Measurements from ENCODE around the gene INTS11. TPM values are rescaled to one million over a fixed set of nuclear protein-coding genes. Genes with fewer than 3 reads are reported as not detected.

The INTS11 gene
- total and polyA plus RNA-seq, 2 of the 8 experiments (the other 6 are each of a cell fraction or from before 2014, with no cell fraction given): 113 to 243 TPM

GRCh38 chr1:1345384-1345783 lies 20.9 kb upstream of the INTS11 start:
- Histone ChIP-seq H3K23ac (ENCODE audit: insufficient read length) (no peak overlapping the region), H2BK15ac (ENCODE audit: low read length) (no peak overlapping the region), H3K14ac (ENCODE audit: insufficient read length) (no peak overlapping the region), H2BK12ac (ENCODE audit: low read depth, low read length) (no peak overlapping the region), H3K27me3 (replicated peaks in 1 of 4; ENCODE audit: control insufficient read depth in 3 of 4, extremely low read depth in 1 of 4, insufficient read depth in 3 of 4, low read length in 3 of 4) (no peaks in the 10 kb centered on the region; a peak in 1 of 7 replicates), H2AK5ac (ENCODE audit: low read depth, low read length) (no peak overlapping the region), H3K4me1 (replicated peaks in 1 of 4; ENCODE audit: control insufficient read depth in 3 of 4, insufficient read depth in 4 of 4, low read length in 3 of 4) (peaks cover 0 to 16% (median 9%) of the 10 kb centered on the region in 4 experiments; a peak in 5 of 7 replicates), H3K79me1 (ENCODE audit: low read depth, low read length) (peaks cover 27% of the 10 kb centered on the region), H2BK120ac (replicated peaks; ENCODE audit: low read depth, low read length) (no peak overlapping the region), H2AFZ (ENCODE audit: low read length) (no peak overlapping the region), H3K18ac (ENCODE audit: extremely low read depth, low read length) (no peak overlapping the region), H3K36me3 (ENCODE audit: control insufficient read depth in 2 of 4, insufficient read depth in 4 of 4, low read length in 3 of 4) (peaks cover 2 to 16% (median 9%) of the 10 kb centered on the region in 4 experiments; a peak in 6 of 8 replicates), H3K56ac (replicated peaks; ENCODE audit: insufficient read length, low read depth, low read length) (no peak overlapping the region), H3K4me2 (ENCODE audit: insufficient read depth in 1 of 2, low read depth in 2 of 2, low read length in 2 of 2) (no peak overlapping the region), H2BK5ac (ENCODE audit: low read depth, low read length) (no peak overlapping the region), H3K9ac (replicated peaks in 1 of 4; ENCODE audit: extremely low read depth in 1 of 4, low read depth in 3 of 4, low read length in 3 of 4) (no peak overlapping the region), H3K4me3 (ENCODE audit: extremely low read depth in 1 of 4, insufficient read depth in 2 of 4, low read depth in 3 of 4, low read length in 4 of 4) (no peak overlapping the region), H2BK20ac (ENCODE audit: low read length) (no peak overlapping the region), H4K5ac (ENCODE audit: insufficient read length, low read depth, low read length) (no peak overlapping the region), H3K27ac (ENCODE audit: low read depth, low read length) (no peak overlapping the region), H4K20me1 (replicated peaks in 1 of 2; ENCODE audit: control insufficient read depth in 1 of 2, insufficient read depth in 2 of 2, low read length in 2 of 2) (peaks cover 20 to 46% of the 10 kb centered on the region in 2 experiments), H3K9me3 (ENCODE audit: insufficient read depth in 2 of 2, low read depth in 1 of 2, low read length in 1 of 2) (peaks cover 0 to 5% of the 10 kb centered on the region in 2 experiments; a peak in 1 of 4 replicates), H4K91ac (replicated peaks; ENCODE audit: insufficient read length, low read length) (no peak overlapping the region), H4K8ac (ENCODE audit: extremely low read depth, insufficient read depth, low read length) (no peak overlapping the region; the same call in 1 of the 2 replicates), H3K23me2 (ENCODE audit: low read depth, low read length) (peaks cover 12% of the 10 kb centered on the region; the same call in 1 of the 2 replicates), H3K79me2 (ENCODE audit: control insufficient read depth in 1 of 2, insufficient read depth in 2 of 2, low read length in 2 of 2) (peaks cover 0 to 28% of the 10 kb centered on the region in 2 experiments; a peak in 3 of 4 replicates), H3K4ac (replicated peaks; ENCODE audit: insufficient read length, low read depth, low read length) (no peak overlapping the region)
- FAIRE-seq: no peak
- ChIA-PET POLR2A (ENCODE audit: partially characterized antibody) (interaction anchor here (0.6 to 3.1 kb wide), 10 partner anchors 9 to 119 kb away, joined by 3 to 12 read pairs (median 4); partner anchors contain the start of genes ANKRD65, CCNL2 and TAS1R3), CTCF (ENCODE audit: partially characterized antibody) (interaction anchor here (0.6 to 4.4 kb wide), 8 partner anchors 8 to 85 kb away, joined by 3 to 34 read pairs (median 4); no protein-coding TSS in a partner anchor)
- WGBS, 2 experiments (ENCODE audit: extremely low coverage in 1 of 2, insufficient coverage in 1 of 2, insufficient read length in 1 of 2, insufficient replicate concordance in 2 of 2, low coverage in 1 of 2, low lambda C conversion rate in 2 of 2, missing lambda C conversion rate in 1 of 2): 87% methylated on average over 9 of the region's 16 CpGs; no CpG with 5 or more reads in 1 of the 2 experiments
- no peak for DNase-seq (ENCODE audit: low read depth in 1 of 2, low spot score in 2 of 2)
- no peak for TF ChIP-seq ATF2 (IDR thresholded peaks at IDR 0.05; ENCODE audit: low read length)
- no peak for TF ChIP-seq SP4 (IDR thresholded peaks at IDR 0.05; ENCODE audit: low read length)
- TF ChIP-seq POLR2A (IDR thresholded peaks at IDR 0.05; ENCODE audit: control extremely low read depth in 1 of 2, low read depth in 2 of 2, low read length in 2 of 2): no peak
- no peak for TF ChIP-seq CBX5 (IDR thresholded peaks at IDR 0.05; ENCODE audit: low read depth, low read length)

Data from H1 (cell line).